ENCODE data around the gene OR4N2.
"Not testable (repeated sequence)": the region's sequence is repeated elsewhere in the genome, so short reads cannot be mapped to it uniquely, and the experiment has no call there.

The OR4N2 gene, protein sequence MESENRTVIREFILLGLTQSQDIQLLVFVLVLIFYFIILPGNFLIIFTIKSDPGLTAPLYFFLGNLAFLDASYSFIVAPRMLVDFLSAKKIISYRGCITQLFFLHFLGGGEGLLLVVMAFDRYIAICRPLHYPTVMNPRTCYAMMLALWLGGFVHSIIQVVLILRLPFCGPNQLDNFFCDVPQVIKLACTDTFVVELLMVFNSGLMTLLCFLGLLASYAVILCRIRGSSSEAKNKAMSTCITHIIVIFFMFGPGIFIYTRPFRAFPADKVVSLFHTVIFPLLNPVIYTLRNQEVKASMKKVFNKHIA

DNA sequence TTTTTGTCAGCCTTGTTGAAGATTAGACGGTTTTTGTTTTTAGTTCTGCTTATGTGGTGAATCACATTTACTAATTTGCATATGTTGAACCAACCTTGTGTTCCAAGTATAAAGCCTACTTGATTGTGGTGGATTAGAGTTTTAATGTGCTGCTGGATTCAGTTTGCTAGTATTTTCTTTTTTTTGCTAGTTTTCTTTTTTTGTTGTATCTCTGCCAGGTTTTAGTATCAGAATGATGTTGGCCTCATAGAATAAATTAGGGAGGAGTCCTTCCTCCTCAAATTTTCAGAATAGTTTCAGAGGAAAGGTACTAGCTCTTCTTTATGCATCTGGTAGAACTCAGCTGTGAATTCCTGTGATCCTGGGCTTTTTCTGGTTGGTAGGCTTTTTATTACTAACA lies at the start of gene OR4N2:
Gene OR4N2, plus strand, starts transcription at position 301 of the 400 bp plus-strand sequence. CDS start 23,679 bp downstream, outside the sequence.
- in situ Hi-C loops (cut with MboI; ENCODE audit: low sequenced_read_pairs), result not testable (repeated sequence)

DNA sequence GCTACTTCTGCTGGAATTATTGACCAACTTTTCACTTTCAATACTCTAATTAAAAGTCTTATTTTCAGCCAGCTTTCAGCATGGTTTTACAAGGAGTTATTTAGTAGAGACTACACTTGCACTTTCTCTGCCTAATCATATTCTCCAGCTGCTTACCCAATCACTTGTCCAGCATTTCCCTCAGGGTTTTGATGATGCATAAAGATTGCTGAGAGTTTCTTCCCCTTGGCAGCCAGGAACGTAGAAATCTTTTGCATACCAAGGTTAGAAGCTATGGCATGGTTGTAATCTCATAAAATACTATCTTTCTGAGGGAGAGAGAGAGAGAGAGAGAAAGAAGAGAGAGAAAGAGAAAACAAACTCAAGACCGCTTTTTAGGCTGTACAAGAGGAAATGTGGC lies 49.4 kb upstream of the OR4N2 start:
- in situ Hi-C loops (cut with MboI; ENCODE audit: low sequenced_read_pairs), result no loop called here

DNA sequence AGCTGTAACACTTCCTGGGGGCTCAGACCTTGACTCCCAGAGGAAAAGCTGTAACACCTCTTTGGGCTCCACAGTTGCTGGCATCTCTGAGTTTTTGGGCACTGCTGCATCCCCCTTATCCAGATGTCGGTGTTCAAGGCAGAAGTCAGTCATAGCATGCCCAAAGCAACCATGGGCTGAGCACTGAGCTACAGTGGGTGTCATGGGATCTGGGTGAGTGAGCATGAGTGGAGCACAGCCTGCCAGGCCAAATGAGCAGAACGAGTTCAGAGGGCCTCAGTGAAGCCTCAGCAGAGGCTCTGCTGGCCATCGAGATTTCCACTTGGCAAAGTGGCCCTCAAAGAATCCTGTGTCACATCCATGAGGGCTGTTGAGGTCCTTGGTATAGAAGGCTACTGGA lies 32.1 kb upstream of the OR4N2 start:
- in situ Hi-C loops (cut with MboI; ENCODE audit: low sequenced_read_pairs), result not testable (repeated sequence)

DNA sequence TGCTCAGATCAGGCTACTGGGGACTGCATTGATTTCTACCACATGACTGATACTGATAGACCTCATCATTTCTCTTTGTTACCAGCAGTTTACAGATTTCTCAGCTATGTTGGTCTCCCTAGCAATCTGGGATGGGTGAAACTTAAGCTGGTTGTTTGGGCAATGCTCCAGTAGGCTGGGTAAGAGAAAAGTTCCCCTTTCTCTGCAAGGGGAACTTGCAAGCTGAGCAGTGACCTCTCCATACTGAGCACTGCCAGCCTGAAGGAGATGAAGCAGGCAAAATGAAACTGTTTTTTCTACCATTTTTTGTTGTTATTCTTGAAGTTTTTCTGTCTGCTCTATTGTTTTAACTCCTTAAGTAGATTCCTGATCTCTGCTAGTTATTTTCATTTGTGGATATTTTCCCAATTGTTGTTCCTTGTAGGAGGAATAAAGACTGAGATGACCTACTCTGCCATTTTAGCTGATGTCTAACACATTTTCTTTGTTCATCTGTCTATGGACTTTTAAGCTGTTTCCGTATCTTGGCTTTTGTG lies 31.6 kb upstream of the OR4N2 start:
- in situ Hi-C loops (cut with MboI; ENCODE audit: low sequenced_read_pairs), result no loop called here

DNA sequence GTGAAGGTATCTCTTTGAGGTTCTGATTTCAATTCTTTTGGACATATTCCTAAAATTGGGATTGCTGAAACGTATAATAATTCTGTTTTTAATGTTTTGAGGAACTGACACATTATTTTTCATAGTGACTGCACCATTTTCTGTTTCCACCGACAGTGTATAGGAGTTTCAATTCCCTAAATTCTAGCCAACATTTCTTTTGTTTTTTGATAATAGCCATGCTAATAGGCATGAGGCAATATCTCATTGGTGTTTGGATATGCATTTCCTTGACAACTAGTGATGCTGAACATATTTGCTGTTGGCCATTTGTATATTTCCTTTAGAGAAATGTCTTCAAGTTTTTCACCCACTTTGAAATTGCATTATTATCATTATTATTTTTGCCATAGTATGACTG lies 31.1 kb upstream of the OR4N2 start:
- in situ Hi-C loops (cut with MboI; ENCODE audit: low sequenced_read_pairs), result not testable (repeated sequence)

DNA sequence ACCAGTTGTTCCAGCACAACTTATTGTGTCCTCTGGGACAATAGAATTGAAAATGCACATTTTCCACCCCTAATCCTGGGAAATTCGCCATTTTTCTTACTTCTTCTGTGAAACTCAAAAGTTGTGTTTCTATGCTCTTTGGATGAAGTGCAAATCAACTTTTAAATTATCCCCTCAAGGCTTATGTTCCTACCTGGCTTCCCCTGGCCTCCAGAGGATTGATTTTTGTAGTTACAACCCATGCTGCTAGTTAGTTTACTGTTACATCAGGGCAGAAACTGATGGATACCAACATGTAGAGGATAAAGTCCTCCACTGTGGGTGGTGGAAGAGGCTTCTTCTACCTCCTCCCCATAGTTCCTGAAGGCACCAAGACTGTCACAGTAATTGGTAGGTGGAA lies 30.4 kb upstream of the OR4N2 start, which contains the start of gene OR4M1:
Gene OR4M1, plus strand, starts transcription at position 301 of the 400 bp plus-strand sequence. CDS start 6,819 bp downstream, outside the sequence.
- in situ Hi-C loops (cut with MboI; ENCODE audit: low sequenced_read_pairs), result not testable (repeated sequence)

DNA sequence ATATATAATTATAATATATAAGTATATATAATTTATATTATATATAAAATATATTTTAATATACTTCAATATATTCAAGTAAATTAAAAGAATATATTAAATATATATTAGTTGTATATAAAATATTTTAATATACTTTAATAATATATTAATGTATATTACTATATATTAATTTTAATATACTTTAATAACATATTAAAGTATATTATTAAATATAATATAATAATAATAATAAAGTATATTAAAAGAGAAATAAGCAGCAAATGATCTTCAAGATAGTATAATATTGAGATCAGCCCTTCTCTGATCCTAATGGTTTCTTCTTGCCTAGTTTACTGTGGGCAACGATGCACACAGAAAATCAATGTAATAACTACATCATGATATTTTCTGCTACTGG lies 28.0 kb upstream of the OR4N2 start:
- in situ Hi-C loops (cut with MboI; ENCODE audit: low sequenced_read_pairs), result no loop called here

DNA sequence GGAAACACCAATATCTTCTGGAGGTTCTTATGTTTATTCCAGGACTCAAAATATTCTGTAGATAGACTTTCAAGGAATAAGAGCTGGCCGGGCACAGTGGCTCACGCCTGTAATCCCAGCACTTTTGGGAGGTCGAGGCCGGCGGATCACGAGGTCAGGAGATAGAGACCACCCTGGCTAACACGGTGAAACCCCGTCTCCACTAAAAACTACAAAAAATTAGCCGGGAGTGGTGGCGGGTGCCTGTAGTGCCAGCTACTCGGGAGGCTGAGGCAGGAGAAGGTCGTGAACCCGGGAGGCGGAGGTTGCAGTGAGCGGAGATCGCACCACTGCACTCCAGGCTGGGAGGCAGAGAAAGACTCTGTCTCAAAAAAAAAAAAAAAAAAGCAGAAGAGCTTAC lies 17.7 kb upstream of the OR4N2 start:
- in situ Hi-C loops (cut with MboI; ENCODE audit: low sequenced_read_pairs), result not testable (repeated sequence)

DNA sequence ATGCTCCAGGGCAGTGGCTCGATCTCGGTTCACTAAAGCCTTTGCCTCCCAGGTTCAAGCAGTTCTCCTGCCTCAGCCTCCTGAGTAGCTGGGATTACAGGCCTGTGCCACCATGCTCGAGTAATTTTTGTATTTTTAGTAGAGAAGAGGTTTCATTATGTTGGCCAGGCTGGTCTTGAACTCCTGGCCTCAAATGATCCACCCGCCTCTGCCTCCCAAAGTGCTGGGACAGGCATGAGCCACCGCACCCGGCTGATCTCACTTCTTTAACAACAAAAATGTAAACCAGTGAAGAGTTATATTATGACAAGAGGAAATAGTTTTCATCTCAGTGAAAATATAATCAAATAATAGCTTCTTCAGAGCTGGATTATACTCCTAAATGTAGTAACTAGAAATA lies 16.3 kb upstream of the OR4N2 start:
- in situ Hi-C loops (cut with MboI; ENCODE audit: low sequenced_read_pairs), result not testable (repeated sequence)

DNA sequence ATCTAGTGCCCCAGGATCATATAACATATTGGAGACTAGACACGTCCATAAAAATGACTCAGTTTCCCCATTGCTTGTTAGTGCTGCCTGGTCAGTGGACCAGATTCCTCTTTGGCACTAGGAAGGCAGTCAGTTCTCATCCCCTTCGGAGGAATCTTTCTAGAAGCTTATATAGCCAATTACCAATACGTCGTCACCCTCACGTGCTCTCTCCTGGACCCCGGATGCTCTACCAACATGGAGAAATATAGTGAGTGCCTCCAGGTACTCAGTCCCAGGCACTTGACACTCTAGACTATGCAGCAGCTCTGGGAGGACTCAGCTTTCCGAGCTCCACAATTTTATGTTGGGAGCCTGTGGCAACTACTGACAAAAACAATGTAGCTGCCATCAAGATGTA lies 15.4 kb upstream of the OR4N2 start:
- in situ Hi-C loops (cut with MboI; ENCODE audit: low sequenced_read_pairs), result not testable (repeated sequence)

DNA sequence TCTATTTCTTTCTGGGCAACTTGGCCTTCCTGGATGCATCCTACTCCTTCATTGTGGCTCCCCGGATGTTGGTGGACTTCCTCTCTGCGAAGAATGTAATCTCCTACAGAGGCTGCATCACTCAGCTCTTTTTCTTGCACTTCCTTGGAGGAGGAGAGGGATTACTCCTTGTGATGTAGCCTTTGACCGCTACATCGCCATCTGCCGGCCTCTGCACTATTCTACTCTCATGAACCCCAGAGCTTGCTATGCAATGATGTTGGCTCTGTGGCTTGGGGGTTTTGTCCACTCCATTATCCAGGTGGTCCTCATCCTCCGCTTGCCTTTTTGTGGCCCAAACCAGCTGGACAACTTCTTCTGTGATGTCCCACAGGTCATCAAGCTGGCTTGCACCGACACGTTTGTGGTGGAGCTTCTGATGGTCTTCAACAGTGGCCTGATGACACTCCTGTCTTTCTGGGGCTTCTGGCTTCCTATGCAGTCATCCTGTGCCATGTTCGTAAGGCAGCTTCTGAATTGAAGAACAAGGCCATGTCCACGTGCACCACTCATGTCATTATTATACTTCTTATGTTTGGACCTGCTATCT lies 7.0 kb upstream of the OR4N2 start:
- in situ Hi-C loops (cut with MboI; ENCODE audit: low sequenced_read_pairs), result not testable (repeated sequence)

DNA sequence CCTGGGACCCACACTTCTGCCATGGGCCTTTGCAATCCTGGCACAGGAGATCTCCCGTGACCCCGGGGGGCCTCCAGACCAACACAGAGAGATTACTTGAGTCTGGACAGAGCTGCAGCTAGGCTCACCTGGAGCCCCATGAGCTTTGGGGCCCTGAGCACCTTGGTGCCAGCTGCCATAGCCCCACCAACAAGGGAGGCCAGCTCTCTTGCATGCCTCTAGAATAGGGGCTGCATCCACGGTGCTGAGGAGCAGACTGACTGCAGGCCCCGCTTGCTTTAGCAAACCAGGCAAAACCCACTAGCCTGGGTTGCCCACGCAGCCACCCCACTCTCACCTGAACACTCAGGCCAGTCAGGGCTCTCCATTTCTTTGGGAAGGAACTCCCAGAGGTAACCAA lies 3.7 kb upstream of the OR4N2 start:
- in situ Hi-C loops (cut with MboI; ENCODE audit: low sequenced_read_pairs), result no loop called here

DNA sequence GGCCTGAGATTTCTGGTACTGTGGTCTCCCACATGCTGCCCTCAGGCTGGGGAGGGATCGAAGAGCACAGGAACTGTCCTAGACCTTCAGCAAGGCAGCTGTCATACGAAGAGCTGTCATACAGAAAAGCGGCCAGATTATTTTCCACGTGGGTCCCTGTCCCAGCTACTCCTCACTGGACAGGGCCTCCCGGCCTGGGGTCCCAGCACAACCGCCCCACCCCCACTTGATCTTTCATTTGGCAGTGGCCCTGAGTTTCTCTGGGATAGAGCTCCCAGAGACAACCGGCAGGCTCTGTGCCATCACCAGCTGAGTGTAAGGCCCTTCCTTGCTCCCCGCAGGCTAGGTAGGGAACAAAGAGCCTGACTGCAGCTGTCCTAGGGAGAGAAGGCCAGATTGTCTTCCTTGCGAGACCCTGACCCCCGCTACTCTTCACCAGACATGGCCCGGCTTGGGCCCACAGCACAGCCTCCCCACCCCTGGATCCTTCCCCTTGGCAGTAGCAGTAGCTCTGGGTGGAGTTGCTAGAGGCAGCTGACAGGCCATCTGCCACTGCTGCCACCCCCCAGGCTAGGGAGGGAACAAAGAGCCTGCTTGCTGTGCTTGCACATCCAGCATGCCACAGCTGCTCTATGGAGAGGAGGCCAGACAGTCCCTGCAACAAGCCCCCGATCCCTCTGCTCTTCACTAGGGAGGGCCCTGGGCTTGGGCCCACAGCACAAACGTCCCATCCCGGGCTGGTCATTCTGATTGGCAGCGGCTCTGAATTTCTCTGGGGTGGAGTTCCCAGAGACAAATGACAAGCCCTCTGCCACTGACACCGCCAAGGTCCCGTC lies 3.1 kb upstream of the OR4N2 start:
- in situ Hi-C loops (cut with MboI; ENCODE audit: low sequenced_read_pairs), result no loop called here

DNA sequence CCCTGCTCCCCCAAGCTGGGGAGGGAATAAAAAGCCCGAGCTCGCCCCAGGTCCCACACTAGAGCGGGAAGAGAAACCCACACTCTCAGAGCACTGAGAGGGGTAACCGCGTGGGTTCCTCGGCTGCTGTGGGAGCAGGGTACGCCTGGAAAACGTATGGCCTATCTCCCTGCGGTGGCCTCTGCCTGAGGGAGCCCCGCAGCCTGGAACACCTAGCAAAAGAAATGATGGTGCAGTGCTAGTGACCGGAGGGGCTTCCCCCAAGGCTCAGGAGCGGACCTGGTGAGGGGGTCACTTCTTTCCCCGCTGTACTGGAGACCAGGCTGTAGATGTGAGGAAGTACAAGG lies 2.5 kb upstream of the OR4N2 start:
- in situ Hi-C loops (cut with MboI; ENCODE audit: low sequenced_read_pairs), result no loop called here

DNA sequence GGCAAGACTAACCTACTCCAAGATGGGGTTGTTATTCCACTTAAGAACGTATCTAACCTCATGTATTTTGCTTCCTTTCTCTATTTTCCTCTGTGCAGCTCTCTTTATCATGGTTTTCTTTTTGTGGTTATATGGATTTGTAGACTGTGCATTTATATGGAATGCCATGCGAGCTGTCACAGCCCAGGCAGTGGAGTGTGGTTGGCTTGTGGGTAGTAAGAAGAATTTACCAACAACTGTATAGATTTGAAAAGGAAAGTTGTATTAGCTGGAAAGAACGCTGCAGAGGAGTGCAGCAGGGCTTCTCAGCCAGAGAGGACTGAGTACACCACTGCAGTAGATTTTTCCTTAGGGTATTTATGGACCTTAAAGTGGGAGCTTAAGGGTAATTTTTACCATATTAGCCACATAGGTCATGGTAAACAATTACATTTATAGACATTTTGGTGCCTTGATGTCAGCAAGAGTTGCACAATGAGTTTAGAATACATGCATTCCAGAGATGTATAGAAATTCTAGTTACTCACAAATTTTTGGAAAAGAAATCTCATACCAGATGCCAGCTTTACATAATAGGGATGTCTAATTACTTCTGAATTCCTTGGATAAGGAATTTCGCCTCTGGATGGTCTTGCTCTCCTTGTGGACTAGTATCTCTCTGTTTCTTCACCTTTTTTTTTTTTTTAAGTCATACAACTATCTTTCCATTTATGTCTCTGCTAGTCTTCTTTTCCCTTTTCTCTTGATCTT lies 9.8 kb downstream of the OR4N2 start:
- in situ Hi-C loops (cut with MboI; ENCODE audit: low sequenced_read_pairs), result not testable (repeated sequence)

DNA sequence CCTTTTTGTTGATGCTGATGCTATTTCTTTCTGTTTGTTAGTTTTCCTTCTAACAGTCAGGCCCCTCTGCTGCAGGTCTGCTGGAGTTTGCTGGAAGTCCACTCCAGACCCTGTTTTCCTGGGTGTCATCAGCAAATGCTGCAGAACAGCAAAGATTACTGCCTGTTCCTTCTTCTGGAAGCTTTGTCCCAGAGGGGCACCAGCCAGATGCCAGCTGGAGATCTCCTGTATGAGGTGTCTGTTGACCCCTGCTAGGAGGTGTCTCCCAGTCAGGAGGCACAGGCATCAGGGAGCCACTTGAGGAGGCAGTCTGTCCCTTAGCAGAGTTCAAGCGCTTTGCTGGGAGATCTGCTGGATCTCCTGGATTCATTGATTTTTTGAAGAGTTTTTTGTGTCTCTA lies 16.3 kb downstream of the OR4N2 start:
- in situ Hi-C loops (cut with MboI; ENCODE audit: low sequenced_read_pairs), result not testable (repeated sequence)

DNA sequence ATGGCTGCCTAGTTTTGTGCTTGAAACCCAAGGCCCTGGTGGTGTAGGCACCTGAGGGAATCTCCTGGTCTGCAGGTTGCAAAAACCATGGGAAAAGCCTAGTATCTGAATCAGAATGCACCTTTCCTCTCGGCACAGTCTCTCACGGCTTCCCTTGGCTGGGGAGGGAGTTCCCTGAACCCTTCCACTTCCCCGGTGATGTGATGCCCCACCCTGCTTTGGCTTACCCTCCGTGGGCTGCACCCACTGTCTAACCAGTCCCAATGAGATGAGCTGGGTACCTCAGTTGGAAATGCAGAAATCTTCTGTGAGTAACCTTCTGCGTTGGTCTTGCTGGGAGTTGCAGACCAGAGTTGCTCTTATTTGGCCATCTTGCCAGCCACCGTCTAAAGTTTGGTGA lies 17.4 kb downstream of the OR4N2 start:
- in situ Hi-C loops (cut with MboI; ENCODE audit: low sequenced_read_pairs), result not testable (repeated sequence)

DNA sequence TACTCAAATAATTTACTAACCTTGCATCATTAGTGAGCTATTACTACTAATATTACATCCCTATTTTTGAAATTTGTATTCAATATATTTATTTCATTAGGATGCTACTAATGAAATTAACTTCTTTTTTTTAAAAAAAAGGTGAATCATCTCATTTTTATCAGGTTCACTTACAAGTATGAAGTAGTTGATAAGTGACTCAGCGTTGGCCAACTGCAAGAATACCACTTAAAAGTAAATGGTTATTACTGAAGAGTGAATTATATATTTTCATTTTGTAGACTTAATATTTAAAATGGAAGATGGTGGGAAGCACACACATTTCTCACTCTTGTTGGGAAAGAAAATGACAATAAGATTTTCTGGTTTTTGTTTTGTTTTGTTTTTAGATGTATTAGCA lies 19.6 kb downstream of the OR4N2 start:
- in situ Hi-C loops (cut with MboI; ENCODE audit: low sequenced_read_pairs), result no loop called here

DNA sequence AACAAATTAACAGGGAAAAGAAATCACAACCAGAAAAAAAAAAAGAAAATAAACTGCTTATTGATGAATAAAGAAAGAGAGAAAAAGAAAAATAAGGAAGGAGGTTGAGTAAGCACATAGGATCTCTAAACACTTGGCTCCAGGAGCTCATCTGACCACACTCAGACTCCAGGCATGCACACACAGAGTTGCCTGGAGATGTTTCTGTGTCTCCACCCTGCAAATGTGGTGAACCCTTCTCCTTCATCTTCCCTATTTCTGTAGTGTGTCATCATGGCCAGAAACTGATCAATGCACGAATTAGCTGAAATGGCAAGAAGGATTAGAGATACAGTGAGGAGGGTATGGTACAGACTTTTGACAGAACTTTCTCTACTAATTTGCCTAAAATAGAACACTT lies 20.2 kb downstream of the OR4N2 start:
- in situ Hi-C loops (cut with MboI; ENCODE audit: low sequenced_read_pairs), result no loop called here

DNA sequence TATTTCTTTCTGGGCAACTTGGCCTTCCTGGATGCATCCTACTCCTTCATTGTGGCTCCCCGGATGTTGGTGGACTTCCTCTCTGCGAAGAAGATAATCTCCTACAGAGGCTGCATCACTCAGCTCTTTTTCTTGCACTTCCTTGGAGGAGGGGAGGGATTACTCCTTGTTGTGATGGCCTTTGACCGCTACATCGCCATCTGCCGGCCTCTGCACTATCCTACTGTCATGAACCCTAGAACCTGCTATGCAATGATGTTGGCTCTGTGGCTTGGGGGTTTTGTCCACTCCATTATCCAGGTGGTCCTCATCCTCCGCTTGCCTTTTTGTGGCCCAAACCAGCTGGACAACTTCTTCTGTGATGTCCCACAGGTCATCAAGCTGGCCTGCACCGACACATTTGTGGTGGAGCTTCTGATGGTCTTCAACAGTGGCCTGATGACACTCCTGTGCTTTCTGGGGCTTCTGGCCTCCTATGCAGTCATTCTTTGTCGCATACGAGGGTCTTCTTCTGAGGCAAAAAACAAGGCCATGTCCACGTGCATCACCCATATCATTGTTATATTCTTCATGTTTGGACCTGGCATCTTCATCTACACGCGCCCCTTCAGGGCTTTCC lies 24.2 kb downstream of the OR4N2 start:
- in situ Hi-C loops (cut with MboI; ENCODE audit: low sequenced_read_pairs), result not testable (repeated sequence)

All from HL-60/S4 treated with phorbol 12-myristate 13-acetate at 8.2 ng/mL for 4 days and 3 days (cell line).